GM12878 (cell line): Measurements from ENCODE around the gene APLP1. TPM values are rescaled to one million over a fixed set of nuclear protein-coding genes. Genes with fewer than 3 reads are reported as not detected.

ENCODE experiments used
- CEBPB ChIP-seq, 2 experiments: fragments of 150-350 bp in 1 of 2; IDR thresholded peaks; 2 replicates each; pipeline ENCODE4 v1.6.1; 2012 to 2014; ENCODE audit warnings: low read depth in 2 of 2, low read length in 2 of 2, borderline replicate concordance in 1 of 2, inconsistent platforms in 1 of 2
- CREB1 ChIP-seq: IDR thresholded peaks from 2 replicates; pipeline ENCODE4 v1.6.1; 2012; ENCODE audit warnings: low read depth, mild to moderate bottlenecking, inconsistent platforms
- EED ChIP-seq: sonication (generic); IDR thresholded peaks from 2 replicates; pipeline ENCODE4 v1.6.1; 2016; ENCODE audit warnings: antibody characterized with exemption, low read depth
- FOXM1 ChIP-seq: IDR thresholded peaks from 2 replicates; pipeline ENCODE4 v1.6.1; 2012; ENCODE audit warnings: low read depth, mild to moderate bottlenecking, inconsistent platforms, low read length, moderate library complexity
- GATAD2B ChIP-seq: fragments of 450-650 bp; conservative IDR thresholded peaks from 2 replicates; pipeline ENCODE4 v1.6.1; 2017; ENCODE audit warnings: low read depth, mild to moderate bottlenecking, moderate library complexity
- IKZF2 ChIP-seq, 2 experiments: fragments of 450-650 bp; IDR thresholded peaks; 2 replicates each; pipeline ENCODE4 v1.6.1; 2017; ENCODE audit warnings: mild to moderate bottlenecking in 2 of 2, moderate library complexity in 2 of 2
- IRF4 ChIP-seq: IDR thresholded peaks from 2 replicates; pipeline ENCODE4 v1.6.1; 2011; ENCODE audit warnings: low read depth, low read length
- KAT2A ChIP-seq: conservative IDR thresholded peaks from 2 replicates; pipeline ENCODE4 v1.6.1; 2011; ENCODE audit warnings: low read depth, low read length; ENCODE audit not compliant: control insufficient read depth
- YY1 ChIP-seq: IDR thresholded peaks from 2 replicates; pipeline ENCODE4 v1.6.1; 2011; ENCODE audit warnings: low read depth, mild to moderate bottlenecking, low read length
- polyA plus RNA-seq, 11 experiments: library from polyadenylated mRNA; depleted of rRNA in 4 of 11; unstranded in 6 of 11; stranded (reverse) in 5 of 11; fragments of >200 nt; fragmentation: Nextera tagmentation in 4 of 11; fragmentation: Illumina TruSeq in 1 of 11; extraction: Ambion mirVana in 4 of 11; extraction: Trizol in 1 of 11; gene quantifications; 1 replicate in 1 of 11; 2 replicates in 10 of 11; pipeline versions ENCODE4 v1.2.1 to v1.2.3, GENCODE V29; 2011 to 2016; ENCODE audit warnings: inconsistent platforms in 2 of 11, missing spikeins in 2 of 11, low read depth in 1 of 11
- total RNA-seq, 4 experiments: library from RNA; depleted of rRNA in 3 of 4; stranded (reverse); fragments of >200 nt in 3 of 4; fragmentation: Illumina TruSeq in 1 of 4; extraction: Trizol in 1 of 4; gene quantifications; 2 replicates each; pipeline versions ENCODE4 v1.2.1 to v1.2.3, GENCODE V29; 2013 to 2021
- TF ChIP-seq, protein P1 (sequence below): fragments of 450-650 bp; IDR thresholded peaks from 2 replicates; pipeline ENCODE4 v1.6.1; 2017; ENCODE audit warnings: mild to moderate bottlenecking, moderate library complexity
- TF ChIP-seq, protein P2 (sequence below): IDR thresholded peaks from 2 replicates; pipeline ENCODE4 v1.6.1; 2012; ENCODE audit warnings: low read depth, low read length, improper control_type of control experiment
- TF ChIP-seq, protein P3 (sequence below), 3 experiments: IDR thresholded peaks in 2 of 3; conservative IDR thresholded peaks in 1 of 3; 2 replicates each; pipeline ENCODE4 v1.5.1; 2011; ENCODE audit warnings: low read depth in 3 of 3, low read length in 3 of 3, mild to moderate bottlenecking in 3 of 3, control low read depth in 2 of 3, moderate library complexity in 2 of 3, inconsistent platforms in 1 of 3, mixed read lengths in 1 of 3; ENCODE audit not compliant: control insufficient read depth in 2 of 3, insufficient read depth in 1 of 3; ENCODE audit errors: extremely low read depth in 1 of 3

Gene APLP1
- total and polyA plus RNA-seq, 10 of the 15 experiments (the other 5 are each of a cell fraction or from before 2014, with no cell fraction given) = 0.07 to 2.2 (median 0.91) TPM; not detected in 1

DNA sequence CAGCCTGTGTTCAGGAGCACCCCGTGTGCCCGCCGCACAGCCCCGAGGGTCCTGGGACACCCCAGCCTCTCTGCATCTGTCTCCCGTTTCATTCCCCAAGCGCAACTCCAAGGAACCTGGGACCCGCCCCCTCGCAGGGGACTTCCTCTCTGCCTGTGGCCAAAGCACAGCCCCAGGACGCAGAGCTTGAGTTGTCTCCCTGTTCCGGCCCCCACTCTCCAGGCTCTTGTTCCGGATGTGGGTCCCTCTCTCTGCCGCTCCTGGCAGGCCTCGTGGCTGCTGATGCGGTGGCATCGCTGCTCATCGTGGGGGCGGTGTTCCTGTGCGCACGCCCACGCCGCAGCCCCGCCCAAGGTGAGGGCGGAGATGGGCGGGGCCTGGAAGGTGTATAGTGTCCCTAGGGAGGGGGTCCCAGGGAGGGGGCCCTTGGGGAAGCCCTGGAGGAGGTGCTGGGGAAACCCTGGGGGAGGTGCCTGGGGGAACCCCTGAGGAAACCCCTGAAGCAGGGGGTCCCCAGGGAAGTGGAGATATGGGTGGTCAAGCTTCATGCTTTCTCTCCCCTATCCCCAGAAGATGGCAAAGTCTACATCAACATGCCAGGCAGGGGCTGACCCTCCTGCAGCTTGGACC is 35.3 kb downstream of the APLP1 start (continued):
- TF ChIP-seq IKZF2 (IDR thresholded peaks at IDR 0.05) = peak; percentile 94 to 95
- no peak for TF ChIP-seq CEBPB (IDR thresholded peaks at IDR 0.05; ENCODE audit: borderline replicate concordance in 1 of 2, low read depth in 2 of 2, low read length in 2 of 2)
- peak; percentile 95 for TF ChIP-seq EED
- no peak for TF ChIP-seq KAT2A
- TF ChIP-seq IRF4 = peak; percentile 21; the same call in 1 of the 2 replicates
- TF ChIP-seq FOXM1 = peak; percentile 57; the same call in 1 of the 2 replicates
- peak; percentile 79 for TF ChIP-seq CREB1
- peak; percentile 22; the same call in 1 of the 2 replicates for TF ChIP-seq YY1
- TF ChIP-seq, protein P1, sequence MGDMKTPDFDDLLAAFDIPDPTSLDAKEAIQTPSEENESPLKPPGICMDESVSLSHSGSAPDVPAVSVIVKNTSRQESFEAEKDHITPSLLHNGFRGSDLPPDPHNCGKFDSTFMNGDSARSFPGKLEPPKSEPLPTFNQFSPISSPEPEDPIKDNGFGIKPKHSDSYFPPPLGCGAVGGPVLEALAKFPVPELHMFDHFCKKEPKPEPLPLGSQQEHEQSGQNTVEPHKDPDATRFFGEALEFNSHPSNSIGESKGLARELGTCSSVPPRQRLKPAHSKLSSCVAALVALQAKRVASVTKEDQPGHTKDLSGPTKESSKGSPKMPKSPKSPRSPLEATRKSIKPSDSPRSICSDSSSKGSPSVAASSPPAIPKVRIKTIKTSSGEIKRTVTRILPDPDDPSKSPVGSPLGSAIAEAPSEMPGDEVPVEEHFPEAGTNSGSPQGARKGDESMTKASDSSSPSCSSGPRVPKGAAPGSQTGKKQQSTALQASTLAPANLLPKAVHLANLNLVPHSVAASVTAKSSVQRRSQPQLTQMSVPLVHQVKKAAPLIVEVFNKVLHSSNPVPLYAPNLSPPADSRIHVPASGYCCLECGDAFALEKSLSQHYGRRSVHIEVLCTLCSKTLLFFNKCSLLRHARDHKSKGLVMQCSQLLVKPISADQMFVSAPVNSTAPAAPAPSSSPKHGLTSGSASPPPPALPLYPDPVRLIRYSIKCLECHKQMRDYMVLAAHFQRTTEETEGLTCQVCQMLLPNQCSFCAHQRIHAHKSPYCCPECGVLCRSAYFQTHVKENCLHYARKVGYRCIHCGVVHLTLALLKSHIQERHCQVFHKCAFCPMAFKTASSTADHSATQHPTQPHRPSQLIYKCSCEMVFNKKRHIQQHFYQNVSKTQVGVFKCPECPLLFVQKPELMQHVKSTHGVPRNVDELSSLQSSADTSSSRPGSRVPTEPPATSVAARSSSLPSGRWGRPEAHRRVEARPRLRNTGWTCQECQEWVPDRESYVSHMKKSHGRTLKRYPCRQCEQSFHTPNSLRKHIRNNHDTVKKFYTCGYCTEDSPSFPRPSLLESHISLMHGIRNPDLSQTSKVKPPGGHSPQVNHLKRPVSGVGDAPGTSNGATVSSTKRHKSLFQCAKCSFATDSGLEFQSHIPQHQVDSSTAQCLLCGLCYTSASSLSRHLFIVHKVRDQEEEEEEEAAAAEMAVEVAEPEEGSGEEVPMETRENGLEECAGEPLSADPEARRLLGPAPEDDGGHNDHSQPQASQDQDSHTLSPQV = peak; percentile 92
- TF ChIP-seq, protein P2, sequence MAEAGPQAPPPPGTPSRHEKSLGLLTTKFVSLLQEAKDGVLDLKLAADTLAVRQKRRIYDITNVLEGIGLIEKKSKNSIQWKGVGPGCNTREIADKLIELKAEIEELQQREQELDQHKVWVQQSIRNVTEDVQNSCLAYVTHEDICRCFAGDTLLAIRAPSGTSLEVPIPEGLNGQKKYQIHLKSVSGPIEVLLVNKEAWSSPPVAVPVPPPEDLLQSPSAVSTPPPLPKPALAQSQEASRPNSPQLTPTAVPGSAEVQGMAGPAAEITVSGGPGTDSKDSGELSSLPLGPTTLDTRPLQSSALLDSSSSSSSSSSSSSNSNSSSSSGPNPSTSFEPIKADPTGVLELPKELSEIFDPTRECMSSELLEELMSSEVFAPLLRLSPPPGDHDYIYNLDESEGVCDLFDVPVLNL = no peak
- TF ChIP-seq, protein P3, sequence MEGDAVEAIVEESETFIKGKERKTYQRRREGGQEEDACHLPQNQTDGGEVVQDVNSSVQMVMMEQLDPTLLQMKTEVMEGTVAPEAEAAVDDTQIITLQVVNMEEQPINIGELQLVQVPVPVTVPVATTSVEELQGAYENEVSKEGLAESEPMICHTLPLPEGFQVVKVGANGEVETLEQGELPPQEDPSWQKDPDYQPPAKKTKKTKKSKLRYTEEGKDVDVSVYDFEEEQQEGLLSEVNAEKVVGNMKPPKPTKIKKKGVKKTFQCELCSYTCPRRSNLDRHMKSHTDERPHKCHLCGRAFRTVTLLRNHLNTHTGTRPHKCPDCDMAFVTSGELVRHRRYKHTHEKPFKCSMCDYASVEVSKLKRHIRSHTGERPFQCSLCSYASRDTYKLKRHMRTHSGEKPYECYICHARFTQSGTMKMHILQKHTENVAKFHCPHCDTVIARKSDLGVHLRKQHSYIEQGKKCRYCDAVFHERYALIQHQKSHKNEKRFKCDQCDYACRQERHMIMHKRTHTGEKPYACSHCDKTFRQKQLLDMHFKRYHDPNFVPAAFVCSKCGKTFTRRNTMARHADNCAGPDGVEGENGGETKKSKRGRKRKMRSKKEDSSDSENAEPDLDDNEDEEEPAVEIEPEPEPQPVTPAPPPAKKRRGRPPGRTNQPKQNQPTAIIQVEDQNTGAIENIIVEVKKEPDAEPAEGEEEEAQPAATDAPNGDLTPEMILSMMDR (IDR thresholded peaks at IDR 0.05 in 2 of 3, conservative IDR thresholded peaks at IDR 0.05 in 1 of 3; ENCODE audit: control insufficient read depth in 2 of 3, extremely low read depth in 1 of 3, insufficient read depth in 1 of 3, low read depth in 3 of 3, low read length in 3 of 3) = no peak
- TF ChIP-seq GATAD2B = peak; percentile 90
